ENCODE measurements around the gene THEMIS.

THEMIS gene

DNA sequence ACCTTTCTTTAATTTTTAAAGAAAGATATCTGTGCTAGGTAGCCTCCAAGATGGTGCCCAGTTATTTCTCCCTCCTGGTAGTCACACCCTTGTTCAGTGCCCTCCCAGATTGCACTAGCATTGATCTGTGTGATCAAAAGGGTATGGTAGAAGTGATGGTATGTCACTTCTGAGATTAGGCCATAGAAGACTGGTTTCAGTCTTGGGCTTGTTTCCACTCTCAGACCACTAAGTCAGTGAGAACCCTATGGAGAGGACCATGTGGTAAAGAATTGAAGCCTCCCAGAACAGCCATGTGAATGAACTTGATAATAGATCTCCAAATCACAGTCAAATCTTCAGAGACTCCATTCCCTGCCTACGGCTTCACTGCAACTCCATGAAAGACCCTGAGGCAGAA, 57.3 kb downstream of the THEMIS start:
- no peaks in the 10 kb centered on the region for H3K36me3 ChIP-seq (ENCODE audit: insufficient read depth, low read length)
- H2AFZ ChIP-seq (ENCODE audit: low read depth, low read length) = no peak overlapping the region
- H3K9me3 ChIP-seq (ENCODE audit: insufficient read depth, low read length, severe bottlenecking) = no peaks in the 10 kb centered on the region
- DNase-seq (no peak), ATAC-seq (ENCODE audit: insufficient read depth, low read depth) (no peak)
- H3K9ac ChIP-seq (ENCODE audit: low read depth, low read length) = no peak overlapping the region
- no peaks in the 10 kb centered on the region for H3K4me1 ChIP-seq (ENCODE audit: insufficient read depth, low read length)
- H3K4me2 ChIP-seq (ENCODE audit: insufficient read depth, low read length) = no peak overlapping the region
- H3K27me3 ChIP-seq (ENCODE audit: insufficient read depth, low read length, poor library complexity) = no peaks in the 10 kb centered on the region
- no peak overlapping the region for H3K4me3 ChIP-seq (ENCODE audit: low read depth in 1 of 2, low read length in 2 of 2)
- no peaks in the 10 kb centered on the region for H4K20me1 ChIP-seq (ENCODE audit: insufficient read depth, low read length)
- TF ChIP-seq EZH2 (IDR thresholded peaks at IDR 0.05; ENCODE audit: borderline replicate concordance, low read depth, low read length, severe bottlenecking) = no peak
- no peak for TF ChIP-seq CTCF (IDR thresholded peaks at IDR 0.05; ENCODE audit: borderline replicate concordance, extremely low read depth, low read length, poor library complexity, severe bottlenecking)
- no peaks in the 10 kb centered on the region for H3K79me2 ChIP-seq (ENCODE audit: insufficient read depth, low read length)
- no peak overlapping the region for H3K27ac ChIP-seq (ENCODE audit: low read length)

DNA sequence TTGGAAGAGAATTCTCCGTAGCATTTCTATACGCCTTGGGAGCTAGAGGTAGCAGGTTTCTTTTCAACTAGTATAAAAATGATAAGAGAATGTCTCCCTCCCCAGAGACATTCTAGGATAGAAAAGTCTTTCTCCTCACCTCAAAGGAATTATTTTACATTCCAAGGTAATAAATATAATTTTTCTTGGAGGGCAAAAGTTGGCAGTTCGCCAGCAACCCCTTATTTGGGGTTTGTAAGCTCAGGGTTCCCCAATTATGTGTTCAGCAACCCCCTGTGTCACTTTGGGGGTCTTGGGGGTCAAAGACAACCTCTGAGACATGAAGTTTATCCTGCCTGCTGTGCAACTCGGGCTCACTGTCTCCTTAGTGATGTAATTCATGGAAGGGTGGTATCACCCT, 58.3 kb downstream of the THEMIS start:
- H3K9ac ChIP-seq (ENCODE audit: low read depth, low read length) = no peak overlapping the region
- ATAC-seq (ENCODE audit: insufficient read depth, low read depth) (no peak), DNase-seq (no peak)
- no peak overlapping the region for H3K4me2 ChIP-seq (ENCODE audit: insufficient read depth, low read length)
- H3K36me3 ChIP-seq (ENCODE audit: insufficient read depth, low read length) = no peaks in the 10 kb centered on the region
- H3K9me3 ChIP-seq (ENCODE audit: insufficient read depth, low read length, severe bottlenecking) = no peaks in the 10 kb centered on the region
- no peak overlapping the region for H3K4me3 ChIP-seq (ENCODE audit: low read depth in 1 of 2, low read length in 2 of 2)
- H3K4me1 ChIP-seq (ENCODE audit: insufficient read depth, low read length) = no peaks in the 10 kb centered on the region
- H3K27me3 ChIP-seq (ENCODE audit: insufficient read depth, low read length, poor library complexity) = no peaks in the 10 kb centered on the region
- H4K20me1 ChIP-seq (ENCODE audit: insufficient read depth, low read length) = no peaks in the 10 kb centered on the region
- no peak overlapping the region for H2AFZ ChIP-seq (ENCODE audit: low read depth, low read length)
- TF ChIP-seq CTCF (IDR thresholded peaks at IDR 0.05; ENCODE audit: borderline replicate concordance, extremely low read depth, low read length, poor library complexity, severe bottlenecking) = no peak
- no peak for TF ChIP-seq EZH2 (IDR thresholded peaks at IDR 0.05; ENCODE audit: borderline replicate concordance, low read depth, low read length, severe bottlenecking)
- no peaks in the 10 kb centered on the region for H3K79me2 ChIP-seq (ENCODE audit: insufficient read depth, low read length)
- H3K27ac ChIP-seq (ENCODE audit: low read length) = no peak overlapping the region

GRCh38 chr6:127841811-127842210, 59.0 kb downstream of the THEMIS start:
- no peaks in the 10 kb centered on the region for H3K9me3 ChIP-seq (ENCODE audit: insufficient read depth, low read length, severe bottlenecking)
- H3K79me2 ChIP-seq (ENCODE audit: insufficient read depth, low read length) = no peaks in the 10 kb centered on the region
- H3K9ac ChIP-seq (ENCODE audit: low read depth, low read length) = no peak overlapping the region
- H4K20me1 ChIP-seq (ENCODE audit: insufficient read depth, low read length) = no peaks in the 10 kb centered on the region
- no peaks in the 10 kb centered on the region for H3K27me3 ChIP-seq (ENCODE audit: insufficient read depth, low read length, poor library complexity)
- TF ChIP-seq CTCF (IDR thresholded peaks at IDR 0.05; ENCODE audit: borderline replicate concordance, extremely low read depth, low read length, poor library complexity, severe bottlenecking) = no peak
- no peak for TF ChIP-seq EZH2 (IDR thresholded peaks at IDR 0.05; ENCODE audit: borderline replicate concordance, low read depth, low read length, severe bottlenecking)
- H3K4me2 ChIP-seq (ENCODE audit: insufficient read depth, low read length) = no peak overlapping the region
- no peak for ATAC-seq (ENCODE audit: insufficient read depth, low read depth)
- DNase-seq = no peak
- no peak overlapping the region for H3K4me3 ChIP-seq (ENCODE audit: low read depth in 1 of 2, low read length in 2 of 2)
- H3K4me1 ChIP-seq (ENCODE audit: insufficient read depth, low read length) = no peaks in the 10 kb centered on the region
- no peak overlapping the region for H2AFZ ChIP-seq (ENCODE audit: low read depth, low read length)
- no peak overlapping the region for H3K27ac ChIP-seq (ENCODE audit: low read length)
- H3K36me3 ChIP-seq (ENCODE audit: insufficient read depth, low read length) = no peaks in the 10 kb centered on the region

- no peak for DNase-seq
- Histone ChIP-seq H3K79me2 (ENCODE audit: insufficient read depth, low read length) (no peaks in the 10 kb centered on the region), H3K27me3 (ENCODE audit: insufficient read depth, low read length, poor library complexity) (no peaks in the 10 kb centered on the region), H3K9ac (ENCODE audit: low read depth, low read length) (no peak overlapping the region), H3K4me1 (ENCODE audit: insufficient read depth, low read length) (no peaks in the 10 kb centered on the region), H2AFZ (ENCODE audit: low read depth, low read length) (no peak overlapping the region), H3K4me3 (ENCODE audit: low read depth in 1 of 2, low read length in 2 of 2) (no peak overlapping the region), H3K27ac (ENCODE audit: low read length) (no peak overlapping the region), H3K36me3 (ENCODE audit: insufficient read depth, low read length) (peaks cover 3% of the 10 kb centered on the region; the same call in 1 of the 2 replicates), H4K20me1 (ENCODE audit: insufficient read depth, low read length) (no peaks in the 10 kb centered on the region), H3K4me2 (ENCODE audit: insufficient read depth, low read length) (no peak overlapping the region), H3K9me3 (ENCODE audit: insufficient read depth, low read length, severe bottlenecking) (no peaks in the 10 kb centered on the region)
- ATAC-seq (ENCODE audit: insufficient read depth, low read depth) = no peak
- TF ChIP-seq EZH2 (IDR thresholded peaks at IDR 0.05; ENCODE audit: borderline replicate concordance, low read depth, low read length, severe bottlenecking) (no peak), CTCF (IDR thresholded peaks at IDR 0.05; ENCODE audit: borderline replicate concordance, extremely low read depth, low read length, poor library complexity, severe bottlenecking) (no peak)
These were observed 66.7 kb downstream of the THEMIS start for GRCh38 chr6:127834136-127834535.

Measured in DND-41 (cell line).